ENCODE results near the gene SETBP1.

- TF ChIP-seq CTCF (conservative IDR thresholded peaks at IDR 0.05 in 1 of 2, IDR thresholded peaks at IDR 0.05 in 1 of 2; ENCODE audit: extremely low read depth in 1 of 2, insufficient read depth in 1 of 2, low read depth in 1 of 2, low read length in 2 of 2) = no peak
- TF ChIP-seq EZH2 (IDR thresholded peaks at IDR 0.05; ENCODE audit: borderline replicate concordance, low read length) = no peak
Measured at GRCh38 chr18:44786257-44786656, 105.6 kb downstream of the SETBP1 start.
